HepG2 (cell line): ENCODE data around the gene CRYGS. TPM values are rescaled to one million over a fixed set of nuclear protein-coding genes. Genes with fewer than 3 reads are reported as not detected.

ENCODE experiments used
- ARNT ChIP-seq: fragments of 450-650 bp; IDR thresholded peaks from 2 replicates; pipeline ENCODE4 v1.6.1; 2017
- ASH2L ChIP-seq: fragments of 300-600, 200-600 bp; sonication (generic); IDR thresholded peaks from 2 replicates; pipeline ENCODE4 v1.7.0; 2017; ENCODE audit warnings: low read depth, mild to moderate bottlenecking, moderate library complexity, mixed read lengths, low read length; ENCODE audit not compliant: insufficient read length
- ATF4 ChIP-seq, 2 experiments: fragments of 450-650 bp in 1 of 2; sonication (generic) in 1 of 2; formaldehyde crosslinking; IDR thresholded peaks; 2 replicates each; pipeline versions ENCODE4 v1.5.0 to v1.8.0; 2020 to 2022; ENCODE audit warnings: mild to moderate bottlenecking in 1 of 2, missing genetic modification reagents in 1 of 2
- HMG20A ChIP-seq: IDR thresholded peaks from 2 replicates; pipeline ENCODE4 v1.6.1; 2016; ENCODE audit warnings: borderline replicate concordance
- MED1 ChIP-seq: sonication (generic); formaldehyde crosslinking; IDR thresholded peaks from 2 replicates; pipeline ENCODE4 v1.4.0; 2020; ENCODE audit warnings: missing genetic modification reagents
- NCOA1 ChIP-seq: sonication (generic); formaldehyde crosslinking; IDR thresholded peaks from 2 replicates; pipeline ENCODE4 v1.9.0; 2021; ENCODE audit warnings: missing genetic modification reagents
- NCOR1 ChIP-seq: fragments of 200-600 bp; sonication (generic); IDR thresholded peaks from 2 replicates; pipeline ENCODE4 v1.7.0; 2017; ENCODE audit warnings: antibody characterized with exemption, low read length, borderline replicate concordance
- NFE2L1 ChIP-seq: sonication (generic); formaldehyde crosslinking; IDR thresholded peaks from 2 replicates; pipeline ENCODE4 v1.4.0; 2020; ENCODE audit warnings: missing genetic modification reagents, mild to moderate bottlenecking, borderline replicate concordance
- NPAS2 ChIP-seq: sonication (generic); formaldehyde crosslinking; IDR thresholded peaks from 2 replicates; pipeline ENCODE4 v1.8.0; 2022; ENCODE audit warnings: mild to moderate bottlenecking, missing genetic modification reagents, borderline replicate concordance
- NR2C2 ChIP-seq: sonication (generic); formaldehyde crosslinking; IDR thresholded peaks from 2 replicates; pipeline ENCODE4 v1.4.0; 2020; ENCODE audit warnings: missing genetic modification reagents, mild to moderate bottlenecking, moderate library complexity, borderline replicate concordance
- PAX8 ChIP-seq: sonication (generic); formaldehyde crosslinking; IDR thresholded peaks from 2 replicates; pipeline ENCODE4 v1.8.0; 2022; ENCODE audit warnings: mild to moderate bottlenecking, missing genetic modification reagents, borderline replicate concordance
- PHF21A ChIP-seq: sonication (generic); formaldehyde crosslinking; IDR thresholded peaks from 2 replicates; pipeline ENCODE4 v1.5.0; 2020; ENCODE audit warnings: mild to moderate bottlenecking, missing genetic modification reagents
- ZBED4 ChIP-seq: sonication (generic); formaldehyde crosslinking; IDR thresholded peaks from 2 replicates; pipeline ENCODE4 v1.4.0; 2020; ENCODE audit warnings: missing genetic modification reagents, borderline replicate concordance
- ZBTB3 ChIP-seq: sonication (generic); formaldehyde crosslinking; IDR thresholded peaks from 2 replicates; pipeline ENCODE4 v1.4.0; 2020; ENCODE audit warnings: low read depth, mild to moderate bottlenecking, moderate library complexity, missing genetic modification reagents, borderline replicate concordance
- ZNF235 ChIP-seq: sonication (generic); formaldehyde crosslinking; IDR thresholded peaks from 2 replicates; pipeline ENCODE4 v1.8.1; 2023; ENCODE audit warnings: mild to moderate bottlenecking, missing genetic modification reagents, borderline replicate concordance
- ZNF607 ChIP-seq: sonication (generic); formaldehyde crosslinking; IDR thresholded peaks from 2 replicates; pipeline ENCODE4 v1.5.1; 2020; ENCODE audit warnings: missing genetic modification reagents, mild to moderate bottlenecking, borderline replicate concordance
- ZSCAN20 ChIP-seq: sonication (generic); formaldehyde crosslinking; IDR thresholded peaks from 2 replicates; pipeline ENCODE4 v1.4.0; 2020; ENCODE audit warnings: missing genetic modification reagents, mild to moderate bottlenecking, borderline replicate concordance
- ZSCAN9 ChIP-seq: IDR thresholded peaks from 2 replicates; pipeline ENCODE4 v1.6.1; 2016; ENCODE audit warnings: borderline replicate concordance
- polyA plus RNA-seq, 8 experiments: library from polyadenylated mRNA; depleted of rRNA in 3 of 8; stranded (reverse) in 7 of 8; unstranded in 1 of 8; fragments of >200 nt; fragmentation: Illumina TruSeq in 4 of 8; extraction: Trizol in 4 of 8; gene quantifications; 2 replicates each; pipeline versions ENCODE4 v1.2.1 to v1.2.3, GENCODE V29; 2011 to 2016; ENCODE audit warnings: low read depth in 4 of 8, missing spikeins in 1 of 8, mixed read lengths in 1 of 8; ENCODE audit not compliant: insufficient read depth in 1 of 8
- total RNA-seq, 5 experiments: library from RNA; depleted of rRNA; stranded (reverse); fragments of >200 nt; fragmentation: Illumina TruSeq; extraction: Trizol; gene quantifications; 2 replicates each; pipeline ENCODE4 v1.2.3, GENCODE V29; 2016; ENCODE audit warnings: low read depth in 1 of 5
- TF ChIP-seq, protein P1 (sequence below): sonication (generic); formaldehyde crosslinking; IDR thresholded peaks from 2 replicates; pipeline ENCODE4 v1.4.0; 2020; ENCODE audit warnings: mild to moderate bottlenecking, missing genetic modification reagents, borderline replicate concordance

The CRYGS gene
- total and polyA plus RNA-seq, 2 of the 13 experiments (the other 11 are each of a cell fraction or from before 2014, with no cell fraction given): 2.1 to 6.7 TPM

- TF ChIP-seq, protein P1, sequence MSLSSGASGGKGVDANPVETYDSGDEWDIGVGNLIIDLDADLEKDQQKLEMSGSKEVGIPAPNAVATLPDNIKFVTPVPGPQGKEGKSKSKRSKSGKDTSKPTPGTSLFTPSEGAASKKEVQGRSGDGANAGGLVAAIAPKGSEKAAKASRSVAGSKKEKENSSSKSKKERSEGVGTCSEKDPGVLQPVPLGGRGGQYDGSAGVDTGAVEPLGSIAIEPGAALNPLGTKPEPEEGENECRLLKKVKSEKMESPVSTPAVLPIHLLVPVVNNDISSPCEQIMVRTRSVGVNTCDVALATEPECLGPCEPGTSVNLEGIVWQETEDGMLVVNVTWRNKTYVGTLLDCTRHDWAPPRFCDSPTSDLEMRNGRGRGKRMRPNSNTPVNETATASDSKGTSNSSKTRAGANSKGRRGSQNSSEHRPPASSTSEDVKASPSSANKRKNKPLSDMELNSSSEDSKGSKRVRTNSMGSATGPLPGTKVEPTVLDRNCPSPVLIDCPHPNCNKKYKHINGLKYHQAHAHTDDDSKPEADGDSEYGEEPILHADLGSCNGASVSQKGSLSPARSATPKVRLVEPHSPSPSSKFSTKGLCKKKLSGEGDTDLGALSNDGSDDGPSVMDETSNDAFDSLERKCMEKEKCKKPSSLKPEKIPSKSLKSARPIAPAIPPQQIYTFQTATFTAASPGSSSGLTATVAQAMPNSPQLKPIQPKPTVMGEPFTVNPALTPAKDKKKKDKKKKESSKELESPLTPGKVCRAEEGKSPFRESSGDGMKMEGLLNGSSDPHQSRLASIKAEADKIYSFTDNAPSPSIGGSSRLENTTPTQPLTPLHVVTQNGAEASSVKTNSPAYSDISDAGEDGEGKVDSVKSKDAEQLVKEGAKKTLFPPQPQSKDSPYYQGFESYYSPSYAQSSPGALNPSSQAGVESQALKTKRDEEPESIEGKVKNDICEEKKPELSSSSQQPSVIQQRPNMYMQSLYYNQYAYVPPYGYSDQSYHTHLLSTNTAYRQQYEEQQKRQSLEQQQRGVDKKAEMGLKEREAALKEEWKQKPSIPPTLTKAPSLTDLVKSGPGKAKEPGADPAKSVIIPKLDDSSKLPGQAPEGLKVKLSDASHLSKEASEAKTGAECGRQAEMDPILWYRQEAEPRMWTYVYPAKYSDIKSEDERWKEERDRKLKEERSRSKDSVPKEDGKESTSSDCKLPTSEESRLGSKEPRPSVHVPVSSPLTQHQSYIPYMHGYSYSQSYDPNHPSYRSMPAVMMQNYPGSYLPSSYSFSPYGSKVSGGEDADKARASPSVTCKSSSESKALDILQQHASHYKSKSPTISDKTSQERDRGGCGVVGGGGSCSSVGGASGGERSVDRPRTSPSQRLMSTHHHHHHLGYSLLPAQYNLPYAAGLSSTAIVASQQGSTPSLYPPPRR: peak; percentile 48; the same call in 1 of the 2 replicates
- TF ChIP-seq NCOR1 (no peak), NR2C2 (CRISPR knock-in tag) (no peak), PAX8 (CRISPR knock-in tag) (no peak), NFE2L1 (CRISPR knock-in tag) (no peak), ARNT (no peak), HMG20A (CRISPR knock-in tag) (peak; percentile 58; the same call in 1 of the 2 replicates), PHF21A (CRISPR knock-in tag) (no peak), ZNF235 (CRISPR knock-in tag) (no peak), ASH2L (peak; percentile 21), ZSCAN20 (CRISPR knock-in tag) (no peak), ZBTB3 (CRISPR knock-in tag) (0 out of 2 replicates have a peak, but pooled peaks have one; percentile 67), NCOA1 (no peak), ZBED4 (CRISPR knock-in tag) (no peak), ZSCAN9 (CRISPR knock-in tag) (no peak), MED1 (CRISPR knock-in tag) (peak; percentile 86), ATF4 (CRISPR knock-in tag; IDR thresholded peaks at IDR 0.05) (peak in 1 of 2 experiments; percentile 59; a peak in 2 of 4 replicates), NPAS2 (CRISPR knock-in tag) (no peak), ZNF607 (no peak)
Observed at GRCh38 chr3:186589856-186590579, 45.8 kb upstream of the CRYGS start (continued).
